Gastrocnemius medialis (tissue), 4 donors: Measurements from ENCODE around the gene CDK11B.
"Not testable (repeated sequence)": the region's sequence is repeated elsewhere in the genome, so short reads cannot be mapped to it uniquely, and the experiment has no call there.

ENCODE experiments used
- CTCF ChIP-seq, 5 experiments: fragments of 450-650 bp in 3 of 5; fragments of 200-600 bp in 2 of 5; sonication (generic) in 2 of 5; IDR thresholded peaks in 4 of 5; conservative IDR thresholded peaks in 1 of 5; 1 replicate in 4 of 5; 2 replicates in 1 of 5; pipeline ENCODE4 v1.5.1; 2016 to 2019; ENCODE audit warnings: antibody characterized with exemption in 5 of 5, mild to moderate bottlenecking in 3 of 5, moderate library complexity in 3 of 5
- POLR2A ChIP-seq, 2 donors: fragments of 450-650 bp; IDR thresholded peaks; one replicate each; pipeline ENCODE4 v1.6.1; 2017; ENCODE audit warnings: antibody characterized with exemption in 2 of 2, mild to moderate bottlenecking in 2 of 2, moderate library complexity in 2 of 2

- not testable (repeated sequence) for TF ChIP-seq POLR2A (IDR thresholded peaks at IDR 0.05); CTCF (IDR thresholded peaks at IDR 0.05 in 4 of 5, conservative IDR thresholded peaks at IDR 0.05 in 1 of 5)
Observed at GRCh38 chr1:1704284-1704957, 45.6 kb upstream of the CDK11B start.
